ENCODE measurements around the gene REP15.
"Not testable (repeated sequence)": the region's sequence is repeated elsewhere in the genome, so short reads cannot be mapped to it uniquely, and the experiment has no call there.

Gene REP15

DNA sequence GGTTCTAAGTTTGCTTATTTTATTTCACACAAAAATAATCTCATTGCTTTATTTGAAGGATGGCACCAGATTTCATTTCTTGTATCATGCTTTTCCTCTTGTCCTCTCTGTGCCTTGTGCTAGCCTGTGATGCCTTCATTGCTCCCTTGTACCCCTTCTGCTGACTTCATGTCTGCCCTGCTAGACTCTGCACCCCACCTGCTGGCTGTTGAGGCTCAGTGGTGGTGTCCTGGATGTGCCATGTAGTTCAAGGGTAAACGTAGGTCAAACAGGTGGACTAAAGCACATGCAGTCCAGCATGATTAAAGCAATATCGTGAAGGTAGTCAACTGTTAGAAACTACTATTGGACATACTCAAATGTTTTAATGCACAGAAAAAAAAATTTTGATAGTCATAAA lies 36.0 kb downstream of the REP15 start:
- H3K9ac ChIP-seq (ENCODE audit: low read length), result no peak overlapping the region
- H3K27ac ChIP-seq (ENCODE audit: low read depth, low read length), result no peak overlapping the region
- no peaks in the 10 kb centered on the region for H3K27me3 ChIP-seq (ENCODE audit: control insufficient read depth, insufficient read depth, low read length)
- no peaks in the 10 kb centered on the region for H3K9me3 ChIP-seq (ENCODE audit: control insufficient read depth, insufficient read depth, low read depth, low read length)
- no peak overlapping the region for H3K4me3 ChIP-seq (ENCODE audit: low read depth, low read length)
- H3K36me3 ChIP-seq (ENCODE audit: control insufficient read depth, insufficient read depth, low read length), result peaks cover 40% of the 10 kb centered on the region
- H3K4me1 ChIP-seq (ENCODE audit: control insufficient read depth, insufficient read depth, low read length), result no peaks in the 10 kb centered on the region

- no peak overlapping the region for H3K27ac ChIP-seq (ENCODE audit: low read depth, low read length)
- no peak overlapping the region for H3K4me3 ChIP-seq (ENCODE audit: low read depth, low read length)
- peaks cover 46% of the 10 kb centered on the region for H3K36me3 ChIP-seq (ENCODE audit: control insufficient read depth, insufficient read depth, low read length)
- H3K9ac ChIP-seq (ENCODE audit: low read length), result no peak overlapping the region
- no peaks in the 10 kb centered on the region for H3K9me3 ChIP-seq (ENCODE audit: control insufficient read depth, insufficient read depth, low read depth, low read length)
- H3K27me3 ChIP-seq (ENCODE audit: control insufficient read depth, insufficient read depth, low read length), result no peaks in the 10 kb centered on the region
- no peaks in the 10 kb centered on the region for H3K4me1 ChIP-seq (ENCODE audit: control insufficient read depth, insufficient read depth, low read length)
Observed at GRCh38 chr12:27733052-27733656, 36.9 kb downstream of the REP15 start.

DNA sequence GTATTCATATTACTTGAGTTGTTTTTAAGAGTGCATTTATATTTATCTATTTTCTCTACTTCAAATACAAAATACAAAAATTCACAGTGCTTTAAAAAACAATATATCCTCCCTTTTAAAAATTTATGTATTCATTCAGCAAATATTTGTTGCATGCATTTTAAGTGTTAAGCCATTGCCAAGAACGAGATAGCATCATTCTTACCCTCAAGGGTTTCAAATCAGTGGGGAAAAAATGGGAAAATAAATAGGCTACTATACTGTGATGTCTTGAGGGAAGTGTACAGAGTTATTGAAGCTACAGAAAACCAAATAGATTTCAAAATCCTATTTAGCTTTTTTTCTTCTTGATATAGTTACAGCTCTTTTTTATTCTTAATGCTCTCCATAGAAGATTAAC lies 37.5 kb downstream of the REP15 start:
- no peak overlapping the region for H3K4me3 ChIP-seq (ENCODE audit: low read depth, low read length)
- H3K9me3 ChIP-seq (ENCODE audit: control insufficient read depth, insufficient read depth, low read depth, low read length), result no peaks in the 10 kb centered on the region
- H3K27ac ChIP-seq (ENCODE audit: low read depth, low read length), result no peak overlapping the region
- no peaks in the 10 kb centered on the region for H3K27me3 ChIP-seq (ENCODE audit: control insufficient read depth, insufficient read depth, low read length)
- H3K4me1 ChIP-seq (ENCODE audit: control insufficient read depth, insufficient read depth, low read length), result no peaks in the 10 kb centered on the region
- no peak overlapping the region for H3K9ac ChIP-seq (ENCODE audit: low read length)
- peaks cover 48% of the 10 kb centered on the region for H3K36me3 ChIP-seq (ENCODE audit: control insufficient read depth, insufficient read depth, low read length)

DNA sequence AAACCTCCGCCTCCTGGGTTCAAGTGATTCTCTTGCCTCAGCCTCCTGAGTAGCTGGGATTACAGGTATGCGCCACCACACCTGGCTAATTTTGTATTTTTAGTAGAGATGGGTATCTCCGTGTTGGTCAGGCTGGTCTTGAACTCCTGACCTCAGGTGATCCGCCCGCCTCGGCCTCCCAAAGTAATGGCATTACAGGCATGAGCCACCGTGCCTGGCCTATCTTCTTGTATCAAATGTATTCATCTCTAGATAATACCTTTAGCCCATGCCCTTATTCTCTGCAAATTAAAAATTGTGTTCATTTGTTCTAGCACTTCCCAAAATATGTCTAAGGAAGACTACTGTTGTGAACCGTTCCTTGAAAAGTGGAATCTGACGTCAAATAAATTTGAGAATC lies 38.1 kb downstream of the REP15 start:
- not testable (repeated sequence) for H3K27ac ChIP-seq (ENCODE audit: low read depth, low read length); H3K9me3 ChIP-seq (ENCODE audit: control insufficient read depth, insufficient read depth, low read depth, low read length); H3K27me3 ChIP-seq (ENCODE audit: control insufficient read depth, insufficient read depth, low read length); H3K4me1 ChIP-seq (ENCODE audit: control insufficient read depth, insufficient read depth, low read length); H3K9ac ChIP-seq (ENCODE audit: low read length); H3K4me3 ChIP-seq (ENCODE audit: low read depth, low read length)
- peaks cover 52% of the 10 kb centered on the region for H3K36me3 ChIP-seq (ENCODE audit: control insufficient read depth, insufficient read depth, low read length)

- no peak overlapping the region for H3K27ac ChIP-seq (ENCODE audit: low read depth, low read length)
- no peaks in the 10 kb centered on the region for H3K4me1 ChIP-seq (ENCODE audit: control insufficient read depth, insufficient read depth, low read length)
- peaks cover 40% of the 10 kb centered on the region for H3K36me3 ChIP-seq (ENCODE audit: control insufficient read depth, insufficient read depth, low read length)
- H3K9ac ChIP-seq (ENCODE audit: low read length), result no peak overlapping the region
- no peaks in the 10 kb centered on the region for H3K9me3 ChIP-seq (ENCODE audit: control insufficient read depth, insufficient read depth, low read depth, low read length)
- no peak overlapping the region for H3K4me3 ChIP-seq (ENCODE audit: low read depth, low read length)
- H3K27me3 ChIP-seq (ENCODE audit: control insufficient read depth, insufficient read depth, low read length), result no peaks in the 10 kb centered on the region
Observed at GRCh38 chr12:27743601-27744000, 47.4 kb downstream of the REP15 start.

DNA sequence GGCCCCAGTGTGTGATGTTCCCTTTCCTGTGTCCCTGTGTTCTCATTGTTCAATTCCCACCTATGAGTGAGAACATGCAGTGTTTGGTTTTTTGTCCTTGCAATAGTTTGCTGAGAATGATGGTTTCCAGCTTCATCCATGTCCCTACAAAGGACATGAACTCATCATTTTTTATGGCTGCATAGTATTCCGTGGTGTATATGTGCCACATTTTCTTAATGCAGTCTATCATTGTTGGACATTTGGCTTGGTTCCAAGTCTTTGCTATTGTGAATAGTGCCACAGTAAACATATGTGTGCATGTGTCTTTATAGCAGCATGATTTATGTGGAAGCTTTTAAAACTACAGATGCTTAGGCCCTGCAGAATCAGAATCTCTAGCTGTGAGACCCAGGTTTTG lies 49.5 kb downstream of the REP15 start:
- not testable (repeated sequence) for H3K9ac ChIP-seq (ENCODE audit: low read length); H3K4me1 ChIP-seq (ENCODE audit: control insufficient read depth, insufficient read depth, low read length); H3K9me3 ChIP-seq (ENCODE audit: control insufficient read depth, insufficient read depth, low read depth, low read length); H3K27me3 ChIP-seq (ENCODE audit: control insufficient read depth, insufficient read depth, low read length); H3K4me3 ChIP-seq (ENCODE audit: low read depth, low read length); H3K27ac ChIP-seq (ENCODE audit: low read depth, low read length)
- H3K36me3 ChIP-seq (ENCODE audit: control insufficient read depth, insufficient read depth, low read length), result peaks cover 31% of the 10 kb centered on the region

All from HUES6 (cell line).